T-helper 1 cell (primary cell): ENCODE measurements around the gene THG1L.
A peak's percentile ranks its signal among the peaks of the same experiment; 100 is the strongest.
"Not testable (repeated sequence)": the region's sequence is repeated elsewhere in the genome, so short reads cannot be mapped to it uniquely, and the experiment has no call there.

Source experiments
- DNase-seq, 5 donors: peaks; one replicate each; pipeline ENCODE4 v3.0.0-alpha.2; 2012 to 2020
- total RNA-seq, 4 donors: gene quantifications; one replicate each; lab custom pipeline; 2026; lab: John Stamatoyannopoulos, UW

THG1L gene
- total RNA-seq: 9.0 to 13.1 (median 10.1) reads per million in 4 donors

GRCh38 chr5:157731272-157732129, at the start of gene THG1L:
THG1L (plus strand) TSS chr5:157731420; CDS start chr5:157731441, 21 bp downstream.
- DNase-seq: peak; percentile 92 to 97 (median 95)

- DNase-seq: no peak
Observed at GRCh38 chr5:157682257-157682656, 49.0 kb upstream of the THG1L start.

GRCh38 chr5:157686276-157687197, 44.7 kb upstream of the THG1L start:
- not testable (repeated sequence) for DNase-seq

GRCh38 chr5:157687198-157687554, 44.0 kb upstream of the THG1L start:
- no peak for DNase-seq

- DNase-seq: peak in 3 of 5 donors; percentile 8 to 44 (median 31)
Observed at GRCh38 chr5:157689942-157690689, 41.1 kb upstream of the THG1L start.

GRCh38 chr5:157690690-157691433, 40.4 kb upstream of the THG1L start:
- no peak for DNase-seq

GRCh38 chr5:157693816-157694215, 37.4 kb upstream of the THG1L start:
- not testable (repeated sequence) for DNase-seq

- not testable (repeated sequence) for DNase-seq
Observed at GRCh38 chr5:157696154-157696553, 35.1 kb upstream of the THG1L start.

GRCh38 chr5:157698674-157699073, 32.5 kb upstream of the THG1L start:
- DNase-seq: not testable (repeated sequence)

- DNase-seq: no peak
Observed at GRCh38 chr5:157703736-157704135, 27.5 kb upstream of the THG1L start.

GRCh38 chr5:157708866-157709265, 22.4 kb upstream of the THG1L start:
- no peak for DNase-seq

- DNase-seq: no peak
Observed at GRCh38 chr5:157709346-157709745, 21.9 kb upstream of the THG1L start.

- no peak for DNase-seq
Observed at GRCh38 chr5:157710431-157710830, 20.8 kb upstream of the THG1L start.

- peak in 1 of 5 donors; percentile 19 for DNase-seq
Observed at GRCh38 chr5:157710882-157711281, 20.3 kb upstream of the THG1L start.

GRCh38 chr5:157713830-157714595, 17.2 kb upstream of the THG1L start:
- no peak for DNase-seq

- DNase-seq: no peak
Observed at GRCh38 chr5:157714596-157714864, 16.7 kb upstream of the THG1L start.

GRCh38 chr5:157718519-157718918, 12.7 kb upstream of the THG1L start:
- peak in 2 of 5 donors; percentile 6 to 66 for DNase-seq

GRCh38 chr5:157719245-157719644, 12.0 kb upstream of the THG1L start:
- no peak for DNase-seq

GRCh38 chr5:157721159-157721558, 10.1 kb upstream of the THG1L start:
- no peak for DNase-seq

- not testable (repeated sequence) for DNase-seq
Observed at GRCh38 chr5:157722895-157723294, 8.3 kb upstream of the THG1L start.

- DNase-seq: not testable (repeated sequence)
Observed at GRCh38 chr5:157726607-157727006, 4.6 kb upstream of the THG1L start.
